Fibroblast of lung (primary cell): ENCODE data around the gene NLGN1.

Experiments used
- EZH2 ChIP-seq: IDR thresholded peaks from 2 replicates; pipeline ENCODE4 v1.5.1; 2012; ENCODE audit warnings: low read length, control low read depth, mild to moderate bottlenecking; ENCODE audit errors: missing control alignments
- TF ChIP-seq, protein P1 (sequence below), 2 donors: IDR thresholded peaks in 1 of 2; conservative IDR thresholded peaks in 1 of 2; 1 replicate in 1 of 2; 2 replicates in 1 of 2; pipeline ENCODE4 v1.5.1; 2011 to 2012; ENCODE audit warnings: low read length in 2 of 2, control low read depth in 1 of 2, inconsistent platforms in 1 of 2, low read depth in 1 of 2, mild to moderate bottlenecking in 1 of 2

DNA sequence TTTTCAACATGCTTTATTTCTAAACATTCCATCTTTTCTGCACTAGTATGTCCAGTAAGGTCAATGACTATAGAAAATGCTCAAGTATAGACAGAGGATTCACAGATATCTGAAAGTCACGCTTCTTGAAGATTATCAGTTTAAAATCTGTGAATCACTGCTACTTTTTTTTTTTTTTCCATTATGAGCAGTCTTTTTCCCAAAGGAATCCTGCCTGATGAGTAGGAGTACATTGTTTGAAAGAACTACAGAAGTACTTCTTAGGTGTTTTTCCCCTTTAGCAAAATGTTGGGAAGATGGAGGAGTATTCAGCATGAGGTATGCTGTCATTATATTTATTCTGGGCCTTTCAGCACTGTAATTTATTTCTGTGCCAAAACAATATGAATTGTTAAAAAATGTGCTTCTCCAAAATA, 266.2 kb downstream of the NLGN1 start:
- TF ChIP-seq, protein P1, sequence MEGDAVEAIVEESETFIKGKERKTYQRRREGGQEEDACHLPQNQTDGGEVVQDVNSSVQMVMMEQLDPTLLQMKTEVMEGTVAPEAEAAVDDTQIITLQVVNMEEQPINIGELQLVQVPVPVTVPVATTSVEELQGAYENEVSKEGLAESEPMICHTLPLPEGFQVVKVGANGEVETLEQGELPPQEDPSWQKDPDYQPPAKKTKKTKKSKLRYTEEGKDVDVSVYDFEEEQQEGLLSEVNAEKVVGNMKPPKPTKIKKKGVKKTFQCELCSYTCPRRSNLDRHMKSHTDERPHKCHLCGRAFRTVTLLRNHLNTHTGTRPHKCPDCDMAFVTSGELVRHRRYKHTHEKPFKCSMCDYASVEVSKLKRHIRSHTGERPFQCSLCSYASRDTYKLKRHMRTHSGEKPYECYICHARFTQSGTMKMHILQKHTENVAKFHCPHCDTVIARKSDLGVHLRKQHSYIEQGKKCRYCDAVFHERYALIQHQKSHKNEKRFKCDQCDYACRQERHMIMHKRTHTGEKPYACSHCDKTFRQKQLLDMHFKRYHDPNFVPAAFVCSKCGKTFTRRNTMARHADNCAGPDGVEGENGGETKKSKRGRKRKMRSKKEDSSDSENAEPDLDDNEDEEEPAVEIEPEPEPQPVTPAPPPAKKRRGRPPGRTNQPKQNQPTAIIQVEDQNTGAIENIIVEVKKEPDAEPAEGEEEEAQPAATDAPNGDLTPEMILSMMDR (conservative IDR thresholded peaks at IDR 0.05 in 1 of 2, IDR thresholded peaks at IDR 0.05 in 1 of 2; ENCODE audit: low read depth in 1 of 2, low read length in 2 of 2): no peak
- no peak for TF ChIP-seq EZH2
